ENCODE results near the gene EDEM2.
"Not testable (repeated sequence)": the region's sequence is repeated elsewhere in the genome, so short reads cannot be mapped to it uniquely, and the experiment has no call there.

The EDEM2 gene

DNA sequence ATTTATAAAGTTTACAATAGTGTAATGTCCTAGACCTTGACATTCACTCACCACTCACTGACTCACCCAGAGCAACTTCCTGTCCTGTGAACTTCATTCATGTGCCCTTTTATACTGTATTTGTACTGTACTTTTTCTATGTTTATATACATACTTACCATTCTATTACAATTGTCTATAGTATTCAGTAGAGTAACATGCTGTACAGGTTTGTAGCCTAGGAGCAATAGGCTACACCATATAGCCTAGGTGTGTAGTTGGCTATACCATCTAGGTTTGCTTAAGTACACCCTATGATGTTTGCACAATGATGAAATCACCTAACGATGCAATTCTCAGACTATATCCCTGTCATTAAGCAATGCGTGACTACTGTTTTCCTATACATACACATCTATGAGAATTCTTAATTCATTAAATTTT lies 17.5 kb downstream of the EDEM2 start:
- DNase-seq (ENCODE audit: low read depth in 2 of 2): no peak

DNA sequence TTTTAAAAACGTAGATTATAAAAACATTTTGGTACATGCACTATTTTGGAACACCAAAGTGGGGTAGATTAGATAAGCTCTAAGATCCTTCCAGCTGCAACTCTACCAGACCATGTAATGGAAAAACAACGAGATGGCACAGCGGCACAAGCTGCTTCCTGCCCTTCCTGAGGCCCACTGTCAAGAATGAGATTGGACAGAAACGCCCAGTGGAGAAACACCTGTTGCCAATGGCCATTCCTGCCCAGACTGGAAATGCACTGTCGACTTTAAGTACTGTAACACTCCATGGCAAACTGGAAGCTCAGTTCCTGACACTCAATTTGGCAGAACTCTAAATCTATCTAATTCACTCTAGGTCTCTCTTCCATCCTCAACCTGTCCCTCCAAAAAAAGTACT lies 21.4 kb downstream of the EDEM2 start:
- DNase-seq (ENCODE audit: low read depth in 2 of 2): no peak

DNA sequence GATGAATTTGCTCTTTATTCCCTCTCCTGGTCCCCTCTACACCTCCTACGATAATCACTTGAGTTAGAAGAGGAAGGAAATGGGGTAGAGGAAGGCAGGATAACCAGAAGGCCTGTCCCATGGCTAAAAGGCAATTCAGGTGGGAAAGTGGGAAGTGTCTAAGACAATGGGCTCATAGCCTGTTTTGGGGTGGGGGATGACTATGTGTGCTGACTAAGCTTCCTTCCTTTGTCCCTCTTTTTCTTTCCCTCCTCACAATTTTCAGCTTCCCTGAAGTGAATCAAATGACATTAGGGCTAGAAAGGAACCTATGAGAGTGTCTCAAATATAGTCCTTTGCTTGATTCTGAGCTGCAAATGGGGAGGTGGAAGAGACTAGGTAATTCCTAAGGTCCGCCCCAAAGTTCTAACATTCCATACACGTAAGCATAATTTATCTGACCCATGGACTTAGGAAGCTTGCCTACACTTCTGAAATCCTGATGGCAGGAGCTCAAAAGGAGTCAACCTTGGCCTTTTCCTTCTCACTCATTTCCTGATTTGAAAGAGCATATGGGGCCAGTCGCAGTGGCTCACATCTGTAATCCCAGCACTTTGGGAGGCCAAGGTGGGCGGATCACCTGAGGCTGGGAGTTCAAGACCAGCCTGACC lies 24.3 kb downstream of the EDEM2 start:
- no peak for DNase-seq (ENCODE audit: low read depth in 2 of 2)

DNA sequence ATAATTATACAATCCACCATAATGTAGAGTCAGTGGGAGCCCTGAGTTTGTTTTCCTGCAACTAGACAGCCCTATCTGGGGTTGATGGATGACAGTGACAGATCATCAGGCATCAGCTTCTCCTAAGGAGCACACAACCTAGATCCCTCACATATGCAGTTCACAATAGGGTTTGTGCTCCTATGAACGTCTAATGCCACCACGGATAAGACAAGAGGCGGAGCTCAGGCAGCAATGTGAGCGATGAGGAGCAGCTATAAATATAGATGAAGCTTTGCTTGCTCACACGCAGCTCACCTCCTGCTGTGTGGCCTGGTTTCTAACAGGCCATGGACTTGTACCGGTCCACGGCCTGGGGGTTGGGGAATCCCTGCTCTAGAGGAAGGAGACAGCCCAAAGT lies 25.9 kb downstream of the EDEM2 start:
- DNase-seq (ENCODE audit: low read depth in 2 of 2): no peak

DNA sequence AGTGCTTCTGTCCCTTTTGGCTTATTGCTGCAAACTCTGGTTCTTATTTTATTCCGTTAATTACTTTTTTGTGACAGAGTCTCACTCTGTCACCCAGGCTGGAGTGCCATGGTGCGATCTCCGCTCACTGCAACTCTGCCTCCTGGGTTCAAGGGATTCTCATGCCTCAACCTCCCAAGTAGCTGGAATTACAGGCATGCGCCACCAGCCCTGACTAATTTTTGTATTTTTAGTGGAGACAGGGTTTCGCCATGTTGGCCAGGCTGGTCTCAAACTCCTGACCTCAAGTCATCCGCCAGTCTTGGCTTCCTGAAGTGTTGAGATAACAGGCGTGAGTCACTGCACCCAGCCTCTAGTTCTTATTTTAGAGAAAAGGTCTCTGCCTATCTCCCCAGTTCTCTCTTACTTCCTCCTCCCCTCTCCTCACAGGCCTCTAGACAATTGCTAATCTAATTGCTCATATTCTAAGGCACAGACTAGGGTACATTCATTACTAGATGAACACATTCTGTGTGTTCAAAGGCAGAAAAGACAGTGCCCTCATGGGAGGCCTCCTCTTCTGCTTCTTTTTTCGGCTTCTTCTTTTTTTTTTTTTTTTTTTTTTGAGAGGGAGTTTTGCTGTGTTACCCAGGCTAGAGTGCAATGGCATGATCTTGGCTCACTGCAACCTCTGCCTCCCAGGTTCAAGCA lies 27.0 kb downstream of the EDEM2 start:
- DNase-seq (ENCODE audit: low read depth in 2 of 2): peak in 1 of 2 donors; percentile 2

DNA sequence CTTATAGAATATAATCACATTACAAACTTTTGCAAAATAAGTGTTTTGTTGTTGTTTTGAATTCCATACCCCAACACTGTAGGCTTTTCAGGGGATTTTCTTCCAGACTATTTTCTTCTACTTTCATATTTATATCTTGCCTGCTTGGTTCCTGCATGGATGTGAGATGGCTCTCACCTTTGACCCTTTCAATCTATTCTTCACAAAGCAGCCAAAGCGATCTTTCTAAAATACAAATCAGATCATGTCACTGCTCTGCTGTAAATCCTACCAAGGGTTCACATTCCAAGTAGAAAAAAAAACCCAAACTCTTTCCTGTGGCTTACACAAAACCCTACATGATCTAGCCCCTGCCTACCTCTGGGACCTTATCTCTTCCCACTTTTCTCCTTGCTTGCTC lies 29.5 kb downstream of the EDEM2 start:
- DNase-seq (ENCODE audit: low read depth in 2 of 2): no peak

DNA sequence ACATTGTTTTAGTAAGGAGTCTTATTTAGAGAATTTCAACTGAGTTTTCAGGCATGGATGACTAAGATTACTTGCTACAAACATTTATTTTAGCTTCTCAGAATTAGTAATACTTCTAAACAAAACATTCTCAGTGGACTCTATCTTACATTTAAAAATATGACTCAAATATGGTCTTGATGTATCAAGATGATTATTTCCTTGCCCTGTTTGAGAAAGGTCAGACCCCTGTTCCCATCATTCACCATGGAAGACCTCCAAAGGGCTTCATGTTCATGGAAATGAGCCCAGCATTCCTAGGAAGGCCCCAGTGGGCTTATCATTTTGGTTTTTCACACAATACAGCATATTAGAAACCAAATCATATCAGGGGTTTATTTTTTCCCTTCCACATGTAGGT lies 29.9 kb downstream of the EDEM2 start:
- DNase-seq (ENCODE audit: low read depth in 2 of 2): no peak

DNA sequence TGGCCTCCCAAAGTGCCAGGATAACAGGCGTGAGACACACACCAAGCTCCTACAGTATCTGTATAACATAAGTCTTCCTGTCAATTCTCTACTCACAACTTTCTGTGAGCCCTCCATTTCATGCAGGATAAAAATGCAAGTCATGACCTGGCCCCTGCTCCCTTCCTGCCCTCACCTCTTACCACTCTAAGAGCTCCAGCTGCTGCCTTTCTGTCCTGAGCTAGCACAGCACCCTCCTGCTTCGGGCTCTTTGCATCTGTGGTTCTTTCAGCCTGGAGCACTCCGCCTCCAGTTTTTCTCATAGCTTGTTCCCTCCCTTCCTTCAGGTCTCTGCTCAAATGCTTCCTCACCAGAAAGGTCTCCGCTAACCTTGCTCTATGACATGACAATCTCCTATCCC lies 30.9 kb downstream of the EDEM2 start:
- DNase-seq (ENCODE audit: low read depth in 2 of 2): no peak

DNA sequence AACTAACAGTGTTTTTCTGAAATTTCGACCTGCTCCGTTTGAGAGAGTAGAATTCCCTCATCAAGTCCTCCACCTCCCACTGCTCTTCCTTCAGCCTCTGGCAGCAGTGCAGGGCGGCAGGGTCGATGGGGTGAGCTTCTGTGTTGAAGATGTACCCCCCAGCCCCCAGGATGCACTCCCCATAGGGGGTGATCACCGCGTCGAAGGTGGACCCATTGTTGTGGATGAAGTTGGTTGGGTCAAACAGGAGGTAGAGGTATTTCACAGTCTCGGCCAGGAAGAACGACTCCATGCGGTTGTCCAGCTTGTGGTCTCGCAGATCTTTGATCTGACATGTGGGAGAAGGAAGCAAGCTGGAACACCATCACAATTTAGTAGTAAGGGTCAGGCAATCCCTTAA lies 31.5 kb downstream of the EDEM2 start:
- no peak for DNase-seq (ENCODE audit: low read depth in 2 of 2)

DNA sequence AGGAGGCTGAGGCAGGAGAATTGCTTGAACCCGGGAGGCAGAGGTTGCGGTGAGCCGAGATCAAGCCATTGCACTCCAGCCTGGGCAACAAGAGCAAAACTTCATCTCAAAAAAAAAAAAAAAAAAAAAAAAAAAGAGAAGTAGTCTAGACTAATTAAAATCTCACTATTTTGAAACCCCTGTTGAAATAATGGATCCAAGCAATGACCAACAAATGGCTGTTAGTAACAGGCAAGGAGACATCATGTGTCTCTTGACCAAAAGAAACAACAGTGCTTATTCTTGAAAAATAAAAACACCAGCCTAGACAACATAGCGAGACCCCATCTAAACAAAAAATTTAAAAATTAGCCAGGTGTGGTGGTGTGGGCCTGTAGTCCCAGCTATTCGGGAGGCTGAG lies 34.9 kb downstream of the EDEM2 start:
- DNase-seq (ENCODE audit: low read depth in 2 of 2): not testable (repeated sequence)

DNA sequence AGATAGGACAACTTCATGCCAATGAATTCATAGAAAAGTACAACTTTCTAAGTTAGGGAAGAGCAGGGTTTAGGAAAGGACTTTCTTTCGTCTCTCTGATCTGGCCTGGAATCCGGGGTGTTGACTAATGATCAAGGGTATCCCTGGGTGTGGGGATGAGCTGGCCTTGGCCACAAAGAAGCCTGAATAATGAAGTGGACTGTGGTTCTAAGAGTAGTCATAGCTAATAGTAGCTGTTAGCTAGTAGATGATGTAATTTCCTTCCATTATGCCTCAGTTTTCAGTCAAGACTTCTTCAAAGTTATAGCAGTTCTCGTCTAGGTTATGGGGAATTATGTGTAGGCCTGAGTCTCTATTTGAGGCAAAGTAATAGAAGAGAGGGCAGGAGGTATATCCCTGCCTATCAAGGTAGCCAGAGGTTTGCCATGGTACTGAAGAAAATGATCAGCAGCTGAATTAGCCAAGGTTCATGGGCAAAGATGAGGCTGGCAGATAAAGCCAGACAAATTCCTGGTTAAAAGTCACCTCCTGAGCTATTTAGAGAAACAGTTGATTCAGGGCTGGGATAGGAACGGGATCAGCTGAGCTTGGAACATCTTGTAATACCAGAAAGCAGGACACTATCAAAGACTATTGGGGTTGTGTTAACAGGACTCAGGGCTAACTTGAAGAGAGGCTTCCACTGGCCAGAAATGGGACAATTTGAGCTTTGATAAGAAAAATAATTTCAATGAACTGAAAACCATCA lies 35.8 kb downstream of the EDEM2 start:
- DNase-seq (ENCODE audit: low read depth in 2 of 2): no peak

DNA sequence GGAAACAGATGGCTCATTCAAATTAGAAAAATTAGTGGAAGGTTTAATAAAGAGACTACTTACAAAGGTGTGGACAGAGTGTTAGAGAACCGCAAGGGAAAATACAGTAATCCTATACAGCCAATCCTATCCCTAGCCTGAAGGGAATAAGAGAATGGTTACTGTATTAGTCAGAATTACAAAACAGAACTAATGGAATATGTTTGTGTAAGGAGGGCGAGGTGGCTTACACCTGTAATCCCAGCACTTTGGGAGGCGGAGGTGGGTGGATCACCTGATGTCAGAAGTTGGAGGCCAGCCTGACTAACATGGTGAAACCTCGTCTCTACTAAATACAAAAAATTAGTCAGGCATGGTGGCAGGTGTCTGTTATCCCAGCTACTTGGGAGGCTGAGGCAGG lies 38.2 kb downstream of the EDEM2 start:
- no peak for DNase-seq (ENCODE audit: low read depth in 2 of 2)

DNA sequence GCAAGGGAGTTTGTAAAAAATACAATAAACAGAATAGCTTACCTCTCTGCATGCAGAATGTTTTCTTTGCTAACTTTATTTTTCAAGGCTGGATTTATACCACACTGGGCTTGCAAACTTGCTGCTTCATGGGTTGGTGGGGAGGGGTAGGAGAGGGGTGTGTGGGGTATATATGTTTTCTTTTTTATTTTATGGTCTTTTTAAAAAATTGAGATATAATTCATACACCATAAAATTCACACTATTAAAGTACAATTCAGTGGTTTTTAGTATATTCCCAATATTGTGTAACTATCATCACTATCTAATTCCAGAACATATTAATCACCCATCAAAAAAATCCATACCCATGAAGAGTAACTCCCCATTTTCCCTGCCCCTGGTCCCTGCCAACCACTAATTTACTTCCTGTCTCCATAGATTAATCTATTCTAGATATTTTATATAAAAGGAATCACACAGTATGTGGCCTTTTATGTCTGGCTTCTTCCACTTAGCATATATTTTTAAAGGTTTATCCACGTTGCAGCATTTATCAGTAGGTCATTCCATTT lies 40.2 kb downstream of the EDEM2 start:
- DNase-seq (ENCODE audit: low read depth in 2 of 2): no peak

DNA sequence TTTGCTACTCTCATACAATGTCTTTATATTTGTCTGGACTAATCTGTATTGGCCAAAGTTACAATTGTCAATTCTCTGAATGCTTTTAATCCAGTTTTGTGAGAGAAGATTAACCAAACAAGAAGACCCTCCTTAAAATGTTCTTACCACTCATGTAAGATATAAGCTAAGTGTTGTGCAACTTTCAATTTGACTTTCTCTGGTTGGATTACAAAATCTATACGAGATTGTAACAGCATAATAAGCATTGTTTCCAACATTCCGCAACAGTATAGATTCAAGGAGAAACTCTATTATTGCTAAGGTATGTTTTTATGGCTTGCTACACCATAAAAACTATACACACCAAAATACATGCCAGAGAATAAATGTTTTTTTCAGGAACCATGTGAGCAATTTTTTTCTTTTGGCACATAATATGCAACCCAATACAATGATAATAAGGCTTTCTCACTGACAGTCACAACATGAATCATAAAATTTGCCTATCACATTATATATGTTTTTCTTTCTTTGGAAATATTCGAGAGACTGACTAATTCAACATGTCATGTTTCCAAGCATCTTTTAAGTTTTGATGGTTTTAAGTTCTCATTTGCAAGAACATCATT lies 42.3 kb downstream of the EDEM2 start:
- no peak for DNase-seq (ENCODE audit: low read depth in 2 of 2)

DNA sequence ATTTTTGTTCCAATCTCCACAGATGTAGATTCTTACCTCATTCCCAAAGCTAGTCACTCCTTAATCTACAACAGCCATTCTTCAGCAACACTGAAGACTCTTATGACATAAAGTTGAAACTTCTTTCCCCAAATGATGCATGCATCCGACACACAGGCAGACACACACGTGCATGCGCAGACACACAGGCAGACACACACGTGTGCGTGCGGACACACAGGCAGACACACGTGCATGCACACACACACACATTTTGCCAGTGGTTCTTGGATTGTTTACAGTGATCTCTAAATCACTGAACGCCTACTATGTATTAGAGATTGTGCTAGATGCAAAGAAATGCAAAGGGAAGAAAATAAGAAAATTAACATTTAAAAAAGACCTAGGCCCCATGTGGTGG lies 45.5 kb downstream of the EDEM2 start:
- DNase-seq (ENCODE audit: low read depth in 2 of 2): no peak

DNA sequence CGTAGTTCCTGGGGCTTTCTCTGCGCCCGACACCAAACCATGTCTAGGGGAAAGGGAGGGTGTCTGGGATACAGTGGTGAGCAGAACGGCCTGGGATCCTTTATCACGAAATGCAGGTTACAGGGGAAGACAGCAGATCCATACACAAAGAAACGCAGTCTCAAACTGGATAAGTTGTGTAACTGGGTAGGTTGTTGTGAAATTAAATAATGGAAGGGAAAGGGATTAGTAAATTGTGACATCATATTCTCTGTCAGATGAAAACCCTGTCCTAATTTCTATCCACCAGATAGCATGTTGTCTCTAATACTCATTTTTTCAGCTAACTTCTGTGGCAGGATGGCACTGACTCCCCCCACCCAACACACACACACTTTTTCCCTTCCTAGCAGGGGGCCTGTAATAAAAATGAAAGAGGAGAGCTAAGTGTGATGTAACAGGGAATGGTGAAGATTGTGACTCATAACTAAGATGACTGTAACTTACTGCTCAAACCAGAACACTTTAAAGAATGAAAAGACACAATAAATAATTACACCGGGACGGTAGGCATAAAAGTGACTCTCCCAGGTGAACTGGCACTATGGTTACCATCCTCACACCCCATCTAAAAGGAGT lies 53.8 kb downstream of the EDEM2 start:
- peak in 1 of 2 donors; percentile 25 for DNase-seq (ENCODE audit: low read depth in 2 of 2)

DNA sequence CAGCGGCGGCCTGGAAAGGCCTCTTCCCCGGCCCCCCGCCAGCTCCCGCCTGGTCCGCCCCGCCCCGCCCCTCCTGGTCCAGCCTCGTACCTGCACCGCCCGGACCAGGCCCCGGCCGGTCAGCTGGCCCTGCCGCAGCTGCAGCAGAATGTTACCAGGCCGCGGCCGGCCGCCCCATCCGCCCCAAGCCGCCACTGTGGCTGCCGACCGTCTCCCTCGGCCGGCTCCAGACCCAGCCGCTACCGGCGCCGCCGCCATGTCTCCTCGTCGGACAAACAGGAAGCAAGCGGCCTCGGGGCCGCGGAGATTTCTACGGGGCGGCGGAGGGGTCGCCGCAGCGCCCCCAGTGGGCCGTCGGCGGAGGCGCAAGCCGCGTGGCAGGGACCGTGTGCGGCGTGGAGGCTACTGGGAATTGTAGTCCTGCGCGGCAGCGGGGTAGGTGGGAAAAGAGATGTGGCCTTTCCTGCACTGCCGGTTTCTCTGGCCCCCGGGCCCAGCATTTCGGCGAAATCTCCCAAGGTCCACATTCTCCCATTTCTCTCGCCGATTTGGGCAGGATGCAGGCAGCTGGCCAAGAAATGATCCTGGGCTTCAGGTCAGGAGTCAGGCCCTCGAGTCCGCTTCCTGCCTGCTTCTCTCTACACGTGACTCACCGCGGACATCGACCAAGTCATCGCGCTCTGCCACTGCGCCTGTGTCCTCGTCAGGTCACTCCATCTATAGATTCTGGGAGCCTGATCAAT lies 54.4 kb downstream of the EDEM2 start, which contains the start of gene TRPC4AP:
TSS of gene TRPC4AP (minus strand) at position 284 of the 743 bp plus-strand sequence. CDS start at position 258, 26 bp downstream.
- DNase-seq (ENCODE audit: low read depth in 2 of 2): peak; percentile 78 to 81

DNA sequence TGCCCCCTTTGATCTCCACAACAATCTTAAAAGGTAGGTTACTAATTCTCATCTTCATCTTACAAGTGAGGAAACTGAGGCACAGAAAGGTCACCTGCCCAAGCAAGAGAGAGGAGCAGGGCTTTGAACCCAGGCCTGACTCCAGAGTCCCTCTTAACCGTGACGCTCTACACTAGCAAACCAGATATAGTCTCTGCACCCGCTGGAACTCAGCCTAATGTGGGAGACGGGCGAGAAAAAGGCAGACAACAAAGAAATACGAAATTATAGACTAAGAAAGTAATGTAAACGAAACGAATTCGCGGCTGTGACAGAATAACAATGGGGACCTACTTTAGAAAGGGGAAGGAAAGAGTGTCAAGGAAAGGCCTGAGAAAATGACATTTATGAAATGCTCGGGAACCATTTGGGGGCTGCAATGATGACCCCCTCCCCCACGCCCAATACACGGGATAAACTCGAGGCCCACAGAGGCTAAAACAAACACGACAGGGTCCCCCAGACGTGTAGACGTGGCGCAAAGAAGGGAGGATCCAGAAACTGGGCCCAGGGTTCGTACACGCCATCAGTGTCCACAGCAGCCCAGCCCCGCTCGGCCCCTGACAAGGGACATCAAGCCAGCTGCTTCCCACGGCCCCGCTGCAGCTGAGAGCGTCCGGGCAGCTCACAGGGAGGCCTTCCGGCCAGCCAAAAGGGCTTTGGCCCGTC lies 55.2 kb downstream of the EDEM2 start:
- no peak for DNase-seq (ENCODE audit: low read depth in 2 of 2)

DNA sequence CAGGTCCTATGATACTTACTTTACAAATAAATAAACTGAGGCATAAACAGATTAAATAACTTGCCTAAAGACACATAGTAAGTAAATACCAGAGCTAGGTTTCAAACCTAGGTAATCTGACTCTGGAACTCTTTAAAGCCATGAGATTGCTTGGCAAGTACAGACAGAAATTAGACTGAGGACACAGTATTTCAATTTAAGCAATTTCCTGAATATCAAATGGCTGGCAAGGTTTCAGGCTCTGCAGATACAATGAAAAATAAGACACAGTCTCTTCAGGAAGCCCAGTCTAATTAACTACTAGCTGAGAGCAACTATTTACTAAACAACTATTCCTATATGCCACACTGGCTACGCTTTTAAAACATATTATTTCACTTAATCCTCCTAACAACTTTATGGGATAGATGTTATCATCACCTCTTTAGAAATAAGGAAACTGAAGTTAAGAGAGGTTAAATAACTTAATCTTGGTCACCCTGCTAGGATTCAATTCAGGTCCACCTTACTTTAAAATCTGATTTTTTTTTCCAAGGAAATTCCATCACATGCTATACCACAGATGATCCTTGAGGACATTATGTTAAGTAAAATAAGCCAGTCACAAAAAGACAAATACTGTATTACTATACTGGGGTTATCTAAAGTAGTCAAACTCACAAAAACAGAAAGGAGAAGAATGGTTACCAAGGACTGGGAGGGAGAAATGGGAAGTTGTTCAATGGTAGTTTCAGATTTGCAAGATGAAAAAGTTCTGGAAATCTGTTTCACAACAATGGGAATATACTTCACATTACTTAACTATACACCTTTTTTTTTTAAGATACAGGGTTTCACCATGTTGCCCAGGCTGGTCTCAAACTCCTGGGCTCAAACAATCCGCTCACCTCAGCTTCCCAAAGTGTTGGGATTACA lies 58.6 kb downstream of the EDEM2 start:
- DNase-seq (ENCODE audit: low read depth in 2 of 2): no peak

All from stimulated activated CD4-positive, alpha-beta T cell treated with anti-CD3 and anti-CD28 coated beads, Interleukin-15, amount 100 ng/mL, for 48 hours (primary cell).